Mucosa of stomach (tissue), 1 donor: Measurements from ENCODE around the gene LAMA3.

ENCODE experiments used
- H3K27me3 ChIP-seq: one replicate; pipeline ENCODE4 v1.7.0; 2013; ENCODE audit warnings: mild to moderate bottlenecking, low read length; ENCODE audit not compliant: control insufficient read depth, insufficient read depth
- H3K36me3 ChIP-seq: one replicate; pipeline ENCODE4 v1.7.0; 2013; ENCODE audit warnings: low read length; ENCODE audit not compliant: control insufficient read depth, insufficient read depth
- H3K4me1 ChIP-seq: one replicate; pipeline ENCODE4 v1.7.0; 2013; ENCODE audit warnings: mild to moderate bottlenecking, low read length; ENCODE audit not compliant: control insufficient read depth, insufficient read depth
- H3K4me3 ChIP-seq: one replicate; pipeline ENCODE4 v1.7.0; 2013; ENCODE audit warnings: low read length
- H3K9ac ChIP-seq: one replicate; pipeline ENCODE4 v1.7.0; 2013; ENCODE audit warnings: mild to moderate bottlenecking, low read length, moderate library complexity
- H3K9me3 ChIP-seq: one replicate; pipeline ENCODE4 v1.7.0; 2013; ENCODE audit warnings: mild to moderate bottlenecking, low read length, moderate library complexity; ENCODE audit not compliant: control insufficient read depth
- donor health status: Pancreatic carcinoma.

LAMA3 gene

DNA sequence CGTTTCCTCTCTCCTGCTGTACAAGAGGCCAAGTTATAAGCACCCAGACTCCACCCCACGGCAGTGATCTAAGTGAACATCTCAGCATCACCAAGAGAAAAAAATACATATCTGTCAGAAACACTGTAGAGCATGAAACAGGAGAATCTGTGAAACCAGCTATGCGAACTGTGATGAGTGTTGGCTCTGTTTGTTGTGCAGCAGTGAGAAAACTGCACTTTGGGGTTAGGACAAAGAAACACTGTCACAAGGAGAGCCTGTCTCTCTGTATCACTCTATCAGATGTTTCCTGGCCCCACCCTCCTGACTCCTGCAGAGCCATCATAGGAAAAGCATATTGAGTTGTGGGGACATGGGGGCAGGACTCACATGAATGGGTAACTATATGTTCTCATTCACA, 87.1 kb downstream of the LAMA3 start:
- Histone ChIP-seq H3K9me3 (no peaks in the 10 kb centered on the region), H3K27me3 (no peaks in the 10 kb centered on the region), H3K4me3 (no peak overlapping the region), H3K9ac (no peak overlapping the region), H3K36me3 (no peaks in the 10 kb centered on the region), H3K4me1 (no peaks in the 10 kb centered on the region)

DNA sequence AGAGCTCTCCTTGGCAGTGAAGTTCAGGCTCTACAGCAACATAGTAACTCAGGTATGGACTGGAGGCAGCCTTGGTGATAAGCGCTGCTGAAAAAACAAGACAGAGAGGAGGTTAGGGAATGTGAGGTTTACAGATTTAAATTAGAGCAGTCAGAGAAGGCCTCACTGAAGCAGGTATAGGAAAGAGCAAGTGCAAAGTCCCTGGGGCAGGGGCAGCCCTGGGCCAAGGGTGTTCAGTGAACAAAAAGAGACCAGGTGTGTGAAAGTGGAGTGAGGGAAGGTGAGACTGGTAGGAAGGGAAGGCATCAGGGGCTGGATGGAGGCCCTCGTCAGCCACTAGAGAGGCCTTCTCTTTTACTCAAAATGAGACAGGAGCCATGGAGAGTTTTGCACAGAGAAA, 89.6 kb downstream of the LAMA3 start:
- Histone ChIP-seq H3K27me3 (no peaks in the 10 kb centered on the region), H3K36me3 (no peaks in the 10 kb centered on the region), H3K4me1 (no peaks in the 10 kb centered on the region), H3K9ac (no peak overlapping the region), H3K9me3 (no peaks in the 10 kb centered on the region), H3K4me3 (no peak overlapping the region)

- no peaks in the 10 kb centered on the region for H3K36me3 ChIP-seq
- H3K27me3 ChIP-seq = no peaks in the 10 kb centered on the region
- H3K9ac ChIP-seq = no peak overlapping the region
- no peaks in the 10 kb centered on the region for H3K9me3 ChIP-seq
- no peak overlapping the region for H3K4me3 ChIP-seq
- no peaks in the 10 kb centered on the region for H3K4me1 ChIP-seq
Observed at GRCh38 chr18:23779696-23780303, 90.5 kb downstream of the LAMA3 start.

GRCh38 chr18:23784832-23785245, 95.6 kb downstream of the LAMA3 start:
- H3K27me3 ChIP-seq = no peaks in the 10 kb centered on the region
- H3K4me1 ChIP-seq = no peaks in the 10 kb centered on the region
- no peaks in the 10 kb centered on the region for H3K36me3 ChIP-seq
- no peak overlapping the region for H3K4me3 ChIP-seq
- H3K9me3 ChIP-seq = no peaks in the 10 kb centered on the region
- H3K9ac ChIP-seq = no peak overlapping the region

DNA sequence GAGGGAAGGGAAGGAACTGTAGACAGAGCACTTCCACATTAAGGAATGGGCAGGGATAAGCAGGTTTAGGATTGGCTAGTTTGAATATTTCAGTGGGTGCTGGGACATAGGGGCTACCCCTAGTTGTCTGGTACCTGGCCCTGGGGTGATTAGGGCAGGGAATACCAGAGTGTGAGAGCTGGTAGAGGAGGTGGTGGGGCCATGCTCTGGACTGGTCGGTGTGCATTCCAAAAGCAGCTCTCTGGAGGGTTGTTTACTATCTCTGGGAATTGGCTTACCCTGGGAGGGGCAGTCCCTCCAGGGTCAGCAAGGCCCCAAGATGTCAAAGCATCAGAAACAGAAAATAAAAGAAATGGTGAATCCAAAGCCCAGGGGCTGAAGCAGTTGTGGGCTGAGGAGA, 103.8 kb downstream of the LAMA3 start:
- Histone ChIP-seq H3K4me3 (no peak overlapping the region), H3K9me3 (no peaks in the 10 kb centered on the region), H3K4me1 (no peaks in the 10 kb centered on the region)

DNA sequence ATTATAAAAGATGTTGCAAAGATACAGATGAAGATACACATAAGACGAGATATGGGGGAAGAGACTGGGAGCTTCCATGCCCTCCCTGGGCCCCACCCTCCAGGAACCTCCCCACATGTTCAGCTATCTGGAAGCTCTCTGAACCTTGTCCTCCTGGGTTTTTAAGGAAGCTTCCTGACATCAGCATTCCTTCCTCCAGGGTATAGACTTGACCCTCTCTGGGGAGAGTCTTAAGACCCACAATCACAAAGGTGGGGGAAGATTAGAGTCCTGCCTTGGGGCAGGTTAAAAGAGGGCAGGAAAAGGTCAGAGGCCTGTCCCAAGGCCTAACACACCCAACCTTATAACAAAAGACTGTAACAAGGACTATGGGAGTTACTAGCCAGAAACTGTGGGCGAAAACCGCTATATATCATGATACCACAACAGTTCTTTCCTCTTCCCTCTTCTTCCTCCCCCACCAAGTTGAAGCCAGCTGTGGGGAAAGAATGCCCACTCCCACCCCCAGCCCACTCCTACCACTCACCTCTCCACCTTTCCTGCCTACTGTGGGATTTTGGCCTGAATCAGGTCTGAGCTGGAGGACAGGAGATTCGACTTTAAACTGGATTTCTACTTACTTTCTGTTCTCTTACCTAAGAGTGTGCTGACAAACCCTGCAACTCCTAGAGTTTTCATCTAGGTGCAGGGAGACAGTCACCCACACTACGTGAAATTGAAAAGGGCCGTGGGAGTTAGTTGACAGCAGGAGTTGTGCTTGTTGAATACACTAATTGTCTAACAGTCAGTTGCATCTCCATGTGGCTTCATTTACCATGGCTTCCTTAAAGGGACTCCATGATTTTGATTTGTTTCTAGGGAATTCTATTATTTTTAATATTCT, 105.0 kb downstream of the LAMA3 start:
- no peaks in the 10 kb centered on the region for H3K36me3 ChIP-seq
- H3K4me3 ChIP-seq = no peak overlapping the region
- no peaks in the 10 kb centered on the region for H3K9me3 ChIP-seq
- no peaks in the 10 kb centered on the region for H3K4me1 ChIP-seq
- H3K27me3 ChIP-seq = no peaks in the 10 kb centered on the region
- H3K9ac ChIP-seq = no peak overlapping the region

More for the DNA sequence above, 103.8 kb downstream of the LAMA3 start:
- no peak overlapping the region for H3K9ac ChIP-seq
- no peaks in the 10 kb centered on the region for H3K36me3 ChIP-seq
- no peaks in the 10 kb centered on the region for H3K27me3 ChIP-seq

GRCh38 chr18:23798249-23798648, 109.0 kb downstream of the LAMA3 start:
- no peaks in the 10 kb centered on the region for H3K9me3 ChIP-seq
- no peak overlapping the region for H3K9ac ChIP-seq
- no peaks in the 10 kb centered on the region for H3K27me3 ChIP-seq
- no peaks in the 10 kb centered on the region for H3K36me3 ChIP-seq
- H3K4me1 ChIP-seq = no peaks in the 10 kb centered on the region
- H3K4me3 ChIP-seq = no peak overlapping the region

DNA sequence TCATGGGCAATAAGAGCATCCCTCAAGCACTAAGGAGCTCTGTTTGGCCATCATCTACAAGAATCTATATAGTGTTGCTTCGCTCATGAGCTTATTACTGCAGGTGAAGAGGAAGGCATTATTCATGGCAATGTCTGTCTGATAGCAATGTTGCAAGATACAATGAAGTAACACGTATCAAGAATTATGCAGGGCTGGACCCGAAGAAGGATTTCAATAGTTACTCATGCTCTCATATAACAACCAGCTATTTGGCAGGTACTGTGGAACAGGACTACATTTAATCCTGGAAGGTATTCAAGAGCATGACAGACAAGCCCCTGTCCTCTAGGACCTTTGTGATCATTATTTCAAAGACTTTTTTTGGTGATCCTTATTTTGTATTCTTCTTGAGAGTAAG, 109.6 kb downstream of the LAMA3 start:
- Histone ChIP-seq H3K9me3 (no peaks in the 10 kb centered on the region), H3K27me3 (no peaks in the 10 kb centered on the region), H3K9ac (no peak overlapping the region), H3K4me1 (no peaks in the 10 kb centered on the region), H3K4me3 (no peak overlapping the region), H3K36me3 (no peaks in the 10 kb centered on the region)

GRCh38 chr18:23799540-23799939, 110.3 kb downstream of the LAMA3 start:
- no peak overlapping the region for H3K9ac ChIP-seq
- H3K9me3 ChIP-seq = no peaks in the 10 kb centered on the region
- no peaks in the 10 kb centered on the region for H3K27me3 ChIP-seq
- H3K36me3 ChIP-seq = no peaks in the 10 kb centered on the region
- H3K4me1 ChIP-seq = no peaks in the 10 kb centered on the region
- no peak overlapping the region for H3K4me3 ChIP-seq

DNA sequence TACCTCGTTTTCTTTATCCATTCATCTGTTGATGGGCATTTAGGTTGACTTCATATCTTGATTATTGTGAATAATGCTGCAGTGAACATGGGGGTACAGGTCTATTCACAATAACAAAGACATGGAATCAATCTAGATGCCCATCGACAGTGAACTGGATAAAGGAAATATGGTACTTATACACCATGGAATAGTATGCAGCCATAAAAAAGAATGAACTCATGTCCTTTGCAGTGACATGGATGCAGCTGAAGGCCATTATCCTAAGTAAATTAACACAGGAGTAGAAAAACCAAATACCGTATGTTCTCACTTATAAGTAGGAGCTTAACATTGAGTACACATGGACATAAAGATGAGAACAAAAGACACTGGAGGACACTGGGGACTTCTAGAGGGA, 111.6 kb downstream of the LAMA3 start:
- no peak overlapping the region for H3K9ac ChIP-seq
- H3K27me3 ChIP-seq = no peaks in the 10 kb centered on the region
- no peak overlapping the region for H3K4me3 ChIP-seq
- no peaks in the 10 kb centered on the region for H3K36me3 ChIP-seq
- no peaks in the 10 kb centered on the region for H3K4me1 ChIP-seq
- no peaks in the 10 kb centered on the region for H3K9me3 ChIP-seq

- Histone ChIP-seq H3K4me3 (no peak overlapping the region), H3K27me3 (no peaks in the 10 kb centered on the region), H3K9ac (no peak overlapping the region), H3K9me3 (no peaks in the 10 kb centered on the region), H3K36me3 (no peaks in the 10 kb centered on the region), H3K4me1 (no peaks in the 10 kb centered on the region)
Observed at GRCh38 chr18:23802817-23803216, 113.6 kb downstream of the LAMA3 start.

DNA sequence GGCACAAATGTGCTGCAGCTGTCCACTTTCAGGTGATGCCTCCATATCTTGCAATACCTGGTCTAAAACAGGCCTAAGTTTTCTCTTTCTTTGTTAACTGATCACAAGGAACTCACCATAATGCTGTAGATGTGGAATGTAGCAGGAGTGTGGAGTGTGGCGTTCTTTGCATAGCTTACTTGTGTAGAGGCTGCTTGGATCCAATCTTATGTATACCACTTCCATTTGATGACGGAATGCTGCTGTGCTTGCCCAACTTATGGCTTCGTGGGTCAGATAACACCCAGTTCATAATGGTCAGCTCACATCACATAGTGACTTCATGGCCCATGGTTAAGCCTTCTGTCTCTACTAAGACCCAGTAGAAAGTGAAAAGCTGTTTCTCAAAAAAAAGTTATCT, 114.5 kb downstream of the LAMA3 start:
- Histone ChIP-seq H3K27me3 (no peaks in the 10 kb centered on the region), H3K36me3 (no peaks in the 10 kb centered on the region), H3K9ac (no peak overlapping the region), H3K4me3 (no peak overlapping the region), H3K9me3 (no peaks in the 10 kb centered on the region), H3K4me1 (no peaks in the 10 kb centered on the region)
